HepG2 (cell line): ENCODE data around the gene AQP5. TPM values are rescaled to one million over a fixed set of nuclear protein-coding genes. Genes with fewer than 3 reads are reported as not detected.
A peak's percentile ranks its signal among the peaks of the same experiment; 100 is the strongest.

Experiments
- ATAC-seq: fragments of 200-7000 bp; cut with Tn5 transposase; 3 replicates; pipeline ENCODE4 v1.9.1; 2020; ENCODE audit warnings: mild to moderate bottlenecking, moderate library complexity
- BruUV-seq: library from RNA; stranded (reverse); fragments of 400-500 nt; replicated peaks from 2 replicates; lab custom pipeline; 2021; lab: Mats Ljungman, UMichigan
- CTCF ChIA-PET: fragments of 300-600 bp; formaldehyde crosslinking; extraction: SDS; loops from one replicate; lab custom pipeline; 2021; ENCODE audit warnings: low total read pairs, inconsistent platforms, low intra/inter-chr PET ratio; lab: Yijun Ruan, JAX
- POLR2A ChIA-PET: fragments of 350-600 bp; sonication (Branson Sonifier 250); formaldehyde crosslinking; loops from one replicate; lab custom pipeline; 2020; ENCODE audit warnings: antibody characterized with exemption, inconsistent platforms; lab: Yijun Ruan, JAX
- DNase-seq: peaks from one replicate; pipeline ENCODE4 v3.0.0-alpha.2; 2015; ENCODE audit warnings: low spot score
- FAIRE-seq: peaks from 3 replicates; lab custom pipeline; 2011; peaks lifted over from hg19 to GRCh38; lab: Jason Lieb, UNC
- H2AFZ ChIP-seq: one replicate; pipeline ENCODE4 v1.6.1; 2011; ENCODE audit warnings: low read length, inconsistent platforms
- H3K27ac ChIP-seq: fragments of 300-600 bp; 3 replicates; pipeline ENCODE4 v1.8.0; 2011; ENCODE audit warnings: mixed run types, mild to moderate bottlenecking, mixed read lengths, low read length, inconsistent platforms; ENCODE audit not compliant: insufficient read depth; ENCODE audit errors: extremely low read length
- H3K27me3 ChIP-seq, 2 experiments: fragments of 200-600 bp in 1 of 2; 2 replicates in 1 of 2; 3 replicates in 1 of 2; pipeline versions ENCODE4 v1.6.0 to v1.8.0; 2011; ENCODE audit warnings: low read length in 2 of 2, mild to moderate bottlenecking in 2 of 2, moderate library complexity in 2 of 2, inconsistent platforms in 1 of 2; ENCODE audit not compliant: insufficient read depth in 2 of 2, control insufficient read depth in 1 of 2
- H3K36me3 ChIP-seq, 2 experiments: fragments of 200-600 bp in 1 of 2; replicated peaks in 1 of 2; 2 replicates in 1 of 2; 3 replicates in 1 of 2; pipeline versions ENCODE4 v1.5.1 to v1.8.0; 2011; ENCODE audit warnings: low read length in 2 of 2, inconsistent platforms in 1 of 2; ENCODE audit not compliant: insufficient read depth in 2 of 2, control insufficient read depth in 1 of 2
- H3K4me1 ChIP-seq: 2 replicates; pipeline ENCODE4 v1.5.1; 2012; ENCODE audit warnings: low read length, inconsistent platforms; ENCODE audit not compliant: insufficient read depth
- H3K4me2 ChIP-seq: 2 replicates; pipeline ENCODE4 v1.6.0; 2011; ENCODE audit warnings: low read depth, low read length, inconsistent platforms
- H3K4me3 ChIP-seq, 3 experiments: fragments of 200-600 bp in 1 of 3; sonication (generic), shearing (Covaris generic) in 1 of 3; replicated peaks in 1 of 3; 2 replicates each; pipeline ENCODE4 v1.5.1; 2011 to 2016; ENCODE audit warnings: low read length in 3 of 3, inconsistent platforms in 2 of 3, low read depth in 2 of 3, mild to moderate bottlenecking in 2 of 3, control low read depth in 1 of 3, mixed read lengths in 1 of 3; ENCODE audit not compliant: insufficient read depth in 1 of 3
- H3K79me2 ChIP-seq: one replicate; pipeline ENCODE4 v1.6.1; 2011; ENCODE audit warnings: low read length, inconsistent platforms; ENCODE audit not compliant: insufficient read depth
- H3K9ac ChIP-seq: 2 replicates; pipeline ENCODE4 v1.6.0; 2011; ENCODE audit warnings: mild to moderate bottlenecking, low read depth, low read length, inconsistent platforms; ENCODE audit not compliant: insufficient read depth
- H3K9me3 ChIP-seq: 2 replicates; pipeline ENCODE4 v1.5.1; 2012; ENCODE audit warnings: mild to moderate bottlenecking, low read length
- H4K20me1 ChIP-seq: 2 replicates; pipeline ENCODE4 v1.6.0; 2011; ENCODE audit warnings: inconsistent platforms, mild to moderate bottlenecking, low read length, moderate library complexity; ENCODE audit not compliant: insufficient read depth
- BRCA1 ChIP-seq: sonication (generic); formaldehyde crosslinking; IDR thresholded peaks from 2 replicates; pipeline ENCODE4 v1.4.0; 2020; ENCODE audit warnings: missing genetic modification reagents
- KAT7 ChIP-seq: IDR thresholded peaks from 2 replicates; pipeline ENCODE4 v1.6.1; 2018; ENCODE audit warnings: borderline replicate concordance, missing compliant biosample characterization
- KDM3A ChIP-seq: IDR thresholded peaks from 2 replicates; pipeline ENCODE4 v1.6.1; 2018; ENCODE audit warnings: low read depth, missing compliant biosample characterization
- KDM5B ChIP-seq: sonication (generic); formaldehyde crosslinking; IDR thresholded peaks from 2 replicates; pipeline ENCODE4 v1.4.0; 2020; ENCODE audit warnings: missing genetic modification reagents, mild to moderate bottlenecking, borderline replicate concordance
- LRRFIP1 ChIP-seq: sonication (generic); formaldehyde crosslinking; conservative IDR thresholded peaks from 2 replicates; pipeline ENCODE4 v1.4.0; 2020; ENCODE audit warnings: missing genetic modification reagents
- MAF1 ChIP-seq: sonication (generic); formaldehyde crosslinking; IDR thresholded peaks from 2 replicates; pipeline ENCODE4 v1.5.0; 2020; ENCODE audit warnings: missing genetic modification reagents, borderline replicate concordance
- MAFF ChIP-seq: IDR thresholded peaks from 2 replicates; pipeline ENCODE4 v1.6.1; 2011; ENCODE audit warnings: low read depth, low read length, improper control_type of control experiment
- MAFK ChIP-seq, 2 experiments: IDR thresholded peaks in 1 of 2; conservative IDR thresholded peaks in 1 of 2; 2 replicates each; pipeline ENCODE4 v1.6.1; 2011; ENCODE audit warnings: improper control_type of control experiment in 2 of 2, low read length in 2 of 2
- SMAD3 ChIP-seq: sonication (generic); formaldehyde crosslinking; IDR thresholded peaks from 2 replicates; pipeline ENCODE4 v1.4.0; 2020; ENCODE audit warnings: missing genetic modification reagents
- SRSF4 ChIP-seq: fragments of 200-400 bp; formaldehyde crosslinking; IDR thresholded peaks from one replicate; pipeline ENCODE4 v1.6.1; 2018; ENCODE audit warnings: mild to moderate bottlenecking, low read depth, low read length, moderate library complexity; ENCODE audit not compliant: poor library complexity, severe bottlenecking
- TFAP4 ChIP-seq: sonication (generic); IDR thresholded peaks from 2 replicates; pipeline ENCODE4 v1.6.1; 2016; ENCODE audit warnings: low read depth, borderline replicate concordance
- TIGD3 ChIP-seq: sonication (generic); formaldehyde crosslinking; IDR thresholded peaks from 2 replicates; pipeline ENCODE4 v1.5.1; 2020; ENCODE audit warnings: mild to moderate bottlenecking, missing genetic modification reagents, borderline replicate concordance
- ZFP90 ChIP-seq: sonication (generic); formaldehyde crosslinking; IDR thresholded peaks from 2 replicates; pipeline ENCODE4 v1.8.0; 2022; ENCODE audit warnings: missing genetic modification reagents, mild to moderate bottlenecking, inconsistent platforms, borderline replicate concordance
- ZNF275 ChIP-seq: sonication (generic); formaldehyde crosslinking; IDR thresholded peaks from 2 replicates; pipeline ENCODE4 v1.8.0; 2022; ENCODE audit warnings: missing genetic modification reagents, mild to moderate bottlenecking, inconsistent platforms, borderline replicate concordance
- ZNF691 ChIP-seq: sonication (generic); formaldehyde crosslinking; IDR thresholded peaks from 2 replicates; pipeline ENCODE4 v1.4.0; 2020; ENCODE audit warnings: missing genetic modification reagents, low read depth, mild to moderate bottlenecking, borderline replicate concordance
- WGBS: methylation state at CpG from one replicate; pipeline ENCODE4 v1.1.6; 2017; ENCODE audit warnings: low lambda C conversion rate; 5-methylcytosine and 5-hydroxymethylcytosine counted together
- in situ Hi-C: cut with HindIII; loops from 2 replicates; pipeline ENCODE4 v1.10.0; 2017; ENCODE audit warnings: low pct_unique_long_range_greater_than_20kb; ENCODE audit not compliant: extremely low pct_ligation_motif_present
- intact Hi-C: fragments of 100-400 bp; cut with micrococcal nuclease; formaldehyde crosslinking; loops from one replicate; pipeline ENCODE4 v1.10.0; 2022; ENCODE audit not compliant: unreplicated experiment
- polyA plus RNA-seq, 8 experiments: library from polyadenylated mRNA; depleted of rRNA in 3 of 8; stranded (reverse) in 7 of 8; unstranded in 1 of 8; fragments of >200 nt; fragmentation: Illumina TruSeq in 4 of 8; extraction: Trizol in 4 of 8; gene quantifications; 2 replicates each; pipeline versions ENCODE4 v1.2.1 to v1.2.3, GENCODE V29; 2011 to 2016; ENCODE audit warnings: low read depth in 4 of 8, missing spikeins in 1 of 8, mixed read lengths in 1 of 8; ENCODE audit not compliant: insufficient read depth in 1 of 8
- total RNA-seq, 5 experiments: library from RNA; depleted of rRNA; stranded (reverse); fragments of >200 nt; fragmentation: Illumina TruSeq; extraction: Trizol; gene quantifications; 2 replicates each; pipeline ENCODE4 v1.2.3, GENCODE V29; 2016; ENCODE audit warnings: low read depth in 1 of 5

Gene AQP5
- total and polyA plus RNA-seq, 2 of the 13 experiments (the other 11 are each of a cell fraction or from before 2014, with no cell fraction given), result not detected

GRCh38 chr12:49923880-49924556 is 37.7 kb upstream of the AQP5 start:
- Histone ChIP-seq H3K36me3 (no peaks in the 10 kb centered on the region), H3K4me1 (no peaks in the 10 kb centered on the region), H4K20me1 (no peaks in the 10 kb centered on the region), H3K9ac (no peak overlapping the region), H3K9me3 (no peaks in the 10 kb centered on the region), H3K4me3 (no peak overlapping the region), H3K27ac (no peak overlapping the region), H3K4me2 (no peak overlapping the region), H3K27me3 (peaks cover 1 to 6% of the 10 kb centered on the region in 2 experiments; a peak in 1 of 5 replicates), H3K79me2 (no peaks in the 10 kb centered on the region), H2AFZ (no peak overlapping the region)
- in situ Hi-C loops (no loop called here), intact Hi-C loops (no loop called here)
- ChIA-PET POLR2A (no interaction called here), CTCF (no interaction called here)
- no TSS peak for BruUV-seq
- DNase-seq, result no peak
- no peak for TF ChIP-seq TFAP4
- TF ChIP-seq KDM3A (CRISPR knock-in tag), result no peak
- TF ChIP-seq MAFF, result peak; percentile 38; the same call in 1 of the 2 replicates
- no peak for TF ChIP-seq KAT7
- no peak for TF ChIP-seq TIGD3 (CRISPR knock-in tag)
- peak in 1 of 2 experiments; percentile 67; a peak in 2 of 4 replicates for TF ChIP-seq MAFK (conservative IDR thresholded peaks at IDR 0.05 in 1 of 2, IDR thresholded peaks at IDR 0.05 in 1 of 2; ENCODE audit: low read length in 2 of 2)
- no peak for TF ChIP-seq ZNF691 (CRISPR knock-in tag)
- no peak for TF ChIP-seq KDM5B (CRISPR knock-in tag)
- no peak for TF ChIP-seq BRCA1 (CRISPR knock-in tag)
- no peak for TF ChIP-seq LRRFIP1 (CRISPR knock-in tag)
- no peak for TF ChIP-seq SRSF4
- TF ChIP-seq SMAD3 (CRISPR knock-in tag), result no peak
- TF ChIP-seq ZNF275 (CRISPR knock-in tag), result no peak
- no peak for TF ChIP-seq ZFP90 (CRISPR knock-in tag)
- no peak for TF ChIP-seq MAF1
- ATAC-seq, result no peak
- WGBS, result 39% methylated on average over 12 of the region's 15 CpGs
- no peak for FAIRE-seq
